IMR-90 (cell line): Measurements from ENCODE around the gene FAM193B. TPM values are rescaled to one million over a fixed set of nuclear protein-coding genes. Genes with fewer than 3 reads are reported as not detected.
A peak's percentile ranks its signal among the peaks of the same experiment; 100 is the strongest.

Experiments
- ATAC-seq: fragments of 200-7000 bp; cut with Tn5 transposase; 2 replicates; pipeline ENCODE4 v1.9.1; 2020; ENCODE audit warnings: low read depth, mild to moderate bottlenecking, moderate library complexity
- BruUV-seq: library from RNA; stranded (reverse); fragments of 400-500 nt; replicated peaks from 2 replicates; lab custom pipeline; 2021; lab: Mats Ljungman, UMichigan
- CTCF ChIA-PET: fragments of 300-600 bp; formaldehyde crosslinking; extraction: SDS; loops from one replicate; lab custom pipeline; 2021; ENCODE audit warnings: antibody characterized with exemption; lab: Yijun Ruan, JAX
- POLR2A ChIA-PET: fragments of 300-600 bp; sonication (Branson Sonifier 250); formaldehyde crosslinking; loops from one replicate; lab custom pipeline; 2022; ENCODE audit warnings: antibody characterized with exemption; ENCODE audit not compliant: unreplicated experiment; lab: Charles Lee
- DNase-seq: peaks from one replicate; pipeline ENCODE4 v3.0.0; 2013
- H2AFZ ChIP-seq: replicated peaks from 2 replicates; pipeline ENCODE3; 2013; ENCODE audit warnings: low read length, mild to moderate bottlenecking; ENCODE audit not compliant: poor library complexity
- H2AK5ac ChIP-seq: 2 replicates; pipeline ENCODE4 v1.6.1; 2013; ENCODE audit warnings: low read depth, low read length, inconsistent platforms
- H2AK9ac ChIP-seq: replicated peaks from 2 replicates; pipeline ENCODE3; 2013; ENCODE audit warnings: mild to moderate bottlenecking, low read depth, low read length, moderate library complexity; ENCODE audit not compliant: poor library complexity
- H2BK120ac ChIP-seq: 2 replicates; pipeline ENCODE4 v1.6.1; 2013; ENCODE audit warnings: low read depth, low read length, inconsistent platforms
- H2BK15ac ChIP-seq: 3 replicates; pipeline ENCODE4 v1.6.1; 2013; ENCODE audit warnings: low read depth, low read length, inconsistent platforms
- H2BK20ac ChIP-seq: 2 replicates; pipeline ENCODE4 v1.6.1; 2013; ENCODE audit warnings: low read depth, mild to moderate bottlenecking, inconsistent platforms, low read length, moderate library complexity
- H2BK5ac ChIP-seq: 2 replicates; pipeline ENCODE4 v1.6.1; 2013; ENCODE audit warnings: mild to moderate bottlenecking, low read depth, low read length, inconsistent platforms; ENCODE audit not compliant: poor library complexity, severe bottlenecking
- H3K14ac ChIP-seq: replicated peaks from 2 replicates; pipeline ENCODE4 v1.6.1; 2013; ENCODE audit warnings: low read depth, low read length, inconsistent platforms
- H3K18ac ChIP-seq: 2 replicates; pipeline ENCODE4 v1.6.1; 2013; ENCODE audit warnings: low read depth, low read length, control low read depth
- H3K23ac ChIP-seq: 2 replicates; pipeline ENCODE4 v1.6.1; 2013; ENCODE audit warnings: low read depth, low read length, inconsistent platforms
- H3K27ac ChIP-seq: 2 replicates; pipeline ENCODE4 v1.5.1; 2013; ENCODE audit warnings: mild to moderate bottlenecking, control low read depth, low read length; ENCODE audit not compliant: insufficient read depth
- H3K27me3 ChIP-seq: 2 replicates; pipeline ENCODE4 v1.6.1; 2013; ENCODE audit warnings: low read length; ENCODE audit not compliant: control insufficient read depth, insufficient read depth
- H3K36me3 ChIP-seq: 2 replicates; pipeline ENCODE4 v1.6.1; 2013; ENCODE audit warnings: low read length, mixed read lengths; ENCODE audit not compliant: control insufficient read depth, insufficient read depth
- H3K4ac ChIP-seq: 2 replicates; pipeline ENCODE4 v1.6.1; 2013; ENCODE audit warnings: low read depth, low read length, inconsistent platforms
- H3K4me1 ChIP-seq: 2 replicates; pipeline ENCODE4 v1.6.1; 2013; ENCODE audit warnings: low read length, mixed read lengths; ENCODE audit not compliant: control insufficient read depth, insufficient read depth
- H3K4me2 ChIP-seq: 2 replicates; pipeline ENCODE4 v1.6.1; 2013; ENCODE audit warnings: low read depth, mild to moderate bottlenecking, control low read depth, low read length, moderate library complexity
- H3K4me3 ChIP-seq: 2 replicates; pipeline ENCODE4 v1.5.1; 2013; ENCODE audit warnings: low read depth, mild to moderate bottlenecking, control low read depth, low read length, moderate library complexity; ENCODE audit not compliant: insufficient read depth
- H3K56ac ChIP-seq: 2 replicates; pipeline ENCODE4 v1.6.1; 2013; ENCODE audit warnings: low read length, inconsistent platforms; ENCODE audit not compliant: insufficient read depth; ENCODE audit errors: extremely low read depth
- H3K79me1 ChIP-seq, 2 experiments: 2 replicates each; pipeline ENCODE4 v1.6.1; 2013; ENCODE audit warnings: low read length in 2 of 2, inconsistent platforms in 1 of 2, low read depth in 1 of 2
- H3K9ac ChIP-seq: 2 replicates; pipeline ENCODE4 v1.6.1; 2013; ENCODE audit warnings: low read depth, low read length, control low read depth
- H3K9me1 ChIP-seq: 2 replicates; pipeline ENCODE4 v1.6.1; 2013; ENCODE audit warnings: low read length, inconsistent platforms; ENCODE audit not compliant: insufficient read depth
- H3K9me3 ChIP-seq: 2 replicates; pipeline ENCODE4 v1.6.1; 2013; ENCODE audit warnings: low read length; ENCODE audit not compliant: control insufficient read depth, insufficient read depth
- H4K20me1 ChIP-seq: 2 replicates; pipeline ENCODE4 v1.6.1; 2013; ENCODE audit warnings: low read length, inconsistent platforms; ENCODE audit not compliant: insufficient read depth
- H4K5ac ChIP-seq: 2 replicates; pipeline ENCODE4 v1.6.1; 2013; ENCODE audit warnings: mild to moderate bottlenecking, low read depth, low read length, control low read depth
- H4K8ac ChIP-seq, 2 experiments: 2 replicates each; pipeline ENCODE4 v1.6.1; 2013; ENCODE audit warnings: low read depth in 2 of 2, low read length in 2 of 2, control low read depth in 1 of 2, inconsistent platforms in 1 of 2
- H4K91ac ChIP-seq: 2 replicates; pipeline ENCODE4 v1.6.1; 2013; ENCODE audit warnings: low read depth, low read length, inconsistent platforms; ENCODE audit not compliant: insufficient read depth
- CEBPB ChIP-seq: IDR thresholded peaks from 2 replicates; pipeline ENCODE4 v1.6.1; 2012; ENCODE audit warnings: low read depth, low read length, improper control_type of control experiment
- MAFK ChIP-seq: IDR thresholded peaks from 2 replicates; pipeline ENCODE4 v1.6.1; 2012; ENCODE audit warnings: low read depth, low read length, improper control_type of control experiment
- NFE2L2 ChIP-seq: fragments of 150-350 bp; IDR thresholded peaks from 2 replicates; pipeline ENCODE4 v1.6.1; 2016; ENCODE audit warnings: low read depth, mild to moderate bottlenecking, low read length
- RCOR1 ChIP-seq: IDR thresholded peaks from 2 replicates; pipeline ENCODE4 v1.6.1; 2012; ENCODE audit warnings: mild to moderate bottlenecking, low read length, improper control_type of control experiment; ENCODE audit not compliant: insufficient replicate concordance
- WGBS, 2 experiments: methylation state at CpG; one replicate each; pipeline versions ENCODE4 v1.1.5 to v1.1.7; 2013; ENCODE audit warnings: missing lambda C conversion rate in 2 of 2; ENCODE audit not compliant: insufficient read length in 1 of 2; ENCODE audit errors: extremely low coverage in 2 of 2; 5-methylcytosine and 5-hydroxymethylcytosine counted together
- dilution Hi-C: fragments of 300-500 bp; cut with HindIII; formaldehyde crosslinking; loops from one replicate; pipeline ENCODE4 v1.14.3; 2018; ENCODE audit warnings: low sequenced_read_pairs; ENCODE audit not compliant: unreplicated experiment
- in situ Hi-C: fragments of 300-500 bp; cut with MboI; formaldehyde crosslinking; loops from 3 replicates; pipeline ENCODE4 v1.14.3; 2019; ENCODE audit warnings: low sequenced_read_pairs, inconsistent platforms, mixed read lengths
- intact Hi-C: fragments of 100-400 bp; cut with micrococcal nuclease; formaldehyde crosslinking; loops from 2 replicates; pipeline ENCODE4 v1.10.0; 2022
- polyA plus RNA-seq, 3 experiments: library from polyadenylated mRNA; depleted of rRNA; stranded (reverse); fragments of >200 nt; gene quantifications; 2 replicates each; pipeline ENCODE4 v1.2.3, GENCODE V29; 2012; ENCODE audit warnings: low replicate concordance in 1 of 3
- total RNA-seq: library from RNA; depleted of rRNA; stranded (reverse); fragments of >200 nt; gene quantifications from 2 replicates; pipeline ENCODE4 v1.2.3, GENCODE V29; 2012
- TF ChIP-seq, protein P1 (sequence below): conservative IDR thresholded peaks from 2 replicates; pipeline ENCODE4 v1.5.1; 2012; ENCODE audit warnings: mild to moderate bottlenecking, low read depth, low read length, improper control_type of control experiment

The FAM193B gene
- total and polyA plus RNA-seq, 2 of the 4 experiments (the other 2 are of a cell fraction): 9.5 to 52.2 TPM

DNA sequence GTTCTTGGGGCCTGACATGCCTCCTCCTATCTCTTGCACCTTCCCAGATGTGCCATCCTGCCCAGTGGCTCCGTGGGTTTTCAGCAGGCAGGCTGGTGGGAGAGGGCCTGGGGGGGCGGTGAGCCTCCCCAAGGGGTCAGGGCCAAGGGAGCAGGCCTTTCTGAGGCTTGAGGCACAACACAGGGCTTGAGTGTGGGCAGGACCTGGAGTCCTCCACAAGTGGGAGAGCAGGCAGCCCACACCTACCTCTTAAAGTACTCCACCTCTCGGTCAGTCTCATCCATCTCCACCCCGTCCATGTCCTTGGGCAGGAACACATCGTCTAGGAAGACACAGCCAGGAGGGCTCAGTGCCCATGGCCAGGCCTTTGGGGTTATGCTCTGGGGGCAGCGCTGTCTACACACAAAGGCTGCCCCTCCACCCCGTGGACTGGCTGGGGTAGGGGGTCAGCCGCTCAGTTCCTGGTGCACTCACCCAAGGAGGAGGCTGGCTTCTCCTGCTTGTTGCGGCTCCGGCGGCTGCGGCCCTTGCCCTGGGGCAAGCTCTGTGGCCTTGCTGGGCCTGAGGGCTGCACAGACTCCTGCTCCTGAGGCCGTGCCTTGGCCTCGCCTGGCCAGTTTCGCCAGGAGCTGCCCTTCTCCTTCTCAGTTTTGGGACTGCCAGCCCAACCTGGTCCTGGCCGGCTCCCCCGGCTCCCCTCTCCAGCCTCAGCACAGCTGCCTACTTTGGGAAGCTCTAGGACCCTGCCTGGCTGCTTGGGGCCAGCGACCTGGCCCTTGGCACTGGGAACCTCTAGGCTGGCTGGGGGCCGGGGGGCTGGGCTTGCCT is 30.4 kb downstream of the FAM193B start:
- H3K79me1 ChIP-seq: peaks cover 32 to 68% of the 10 kb centered on the region in 2 experiments
- no peak overlapping the region for H3K14ac ChIP-seq
- POLR2A ChIA-PET: no interaction called here
- no peak overlapping the region for H3K18ac ChIP-seq
- no peak overlapping the region for H3K4me2 ChIP-seq
- peaks cover 87% of the 10 kb centered on the region for H3K36me3 ChIP-seq
- H2AK5ac ChIP-seq: no peak overlapping the region
- CTCF ChIA-PET: interaction anchor here (0.6 kb wide), 1 partner anchor 24 kb away, joined by 3 read pairs; no protein-coding TSS in a partner anchor
- H3K56ac ChIP-seq: no peak overlapping the region
- H2BK20ac ChIP-seq: no peak overlapping the region
- TF ChIP-seq RCOR1: no peak
- no peak for TF ChIP-seq CEBPB
- TF ChIP-seq NFE2L2: no peak
- no peak for TF ChIP-seq MAFK
- TF ChIP-seq, protein P1, sequence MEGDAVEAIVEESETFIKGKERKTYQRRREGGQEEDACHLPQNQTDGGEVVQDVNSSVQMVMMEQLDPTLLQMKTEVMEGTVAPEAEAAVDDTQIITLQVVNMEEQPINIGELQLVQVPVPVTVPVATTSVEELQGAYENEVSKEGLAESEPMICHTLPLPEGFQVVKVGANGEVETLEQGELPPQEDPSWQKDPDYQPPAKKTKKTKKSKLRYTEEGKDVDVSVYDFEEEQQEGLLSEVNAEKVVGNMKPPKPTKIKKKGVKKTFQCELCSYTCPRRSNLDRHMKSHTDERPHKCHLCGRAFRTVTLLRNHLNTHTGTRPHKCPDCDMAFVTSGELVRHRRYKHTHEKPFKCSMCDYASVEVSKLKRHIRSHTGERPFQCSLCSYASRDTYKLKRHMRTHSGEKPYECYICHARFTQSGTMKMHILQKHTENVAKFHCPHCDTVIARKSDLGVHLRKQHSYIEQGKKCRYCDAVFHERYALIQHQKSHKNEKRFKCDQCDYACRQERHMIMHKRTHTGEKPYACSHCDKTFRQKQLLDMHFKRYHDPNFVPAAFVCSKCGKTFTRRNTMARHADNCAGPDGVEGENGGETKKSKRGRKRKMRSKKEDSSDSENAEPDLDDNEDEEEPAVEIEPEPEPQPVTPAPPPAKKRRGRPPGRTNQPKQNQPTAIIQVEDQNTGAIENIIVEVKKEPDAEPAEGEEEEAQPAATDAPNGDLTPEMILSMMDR: no peak
- BruUV-seq: no TSS peak
- H3K27ac ChIP-seq: no peak overlapping the region
- no peak overlapping the region for H4K8ac ChIP-seq
- H3K4me3 ChIP-seq: no peak overlapping the region
- H3K27me3 ChIP-seq: no peaks in the 10 kb centered on the region
- in situ Hi-C loops: no loop called here
- no peak overlapping the region for H2AK9ac ChIP-seq
- peak overlapping the region; percentile 17 for H2AFZ ChIP-seq
- no peak overlapping the region for H3K9ac ChIP-seq
- no peaks in the 10 kb centered on the region for H3K4me1 ChIP-seq
- intact Hi-C loops: no loop called here
- dilution Hi-C loops: no loop called here
- H3K9me1 ChIP-seq: peaks cover 4% of the 10 kb centered on the region; the same call in 1 of the 2 replicates
- peaks cover 9% of the 10 kb centered on the region for H4K20me1 ChIP-seq
- no peak overlapping the region for H2BK5ac ChIP-seq
- H4K91ac ChIP-seq: no peak overlapping the region
- no peak overlapping the region for H4K5ac ChIP-seq
- no peak overlapping the region for H3K4ac ChIP-seq
- ATAC-seq: no peak
- no peak overlapping the region for H2BK120ac ChIP-seq
- 93% methylated on average over 7 of the region's 19 CpGs; no CpG with 5 or more reads in 1 of the 2 experiments for WGBS, 2 experiments
- no peak overlapping the region for H2BK15ac ChIP-seq
- no peak for DNase-seq
- no peaks in the 10 kb centered on the region for H3K9me3 ChIP-seq
- no peak overlapping the region for H3K23ac ChIP-seq
